Measurements from ENCODE around the gene ALG8.

ALG8 gene

GRCh38 chr11:78166855-78167469 is 27.5 kb upstream of the ALG8 start:
- no peak overlapping the region for H3K4me3 ChIP-seq (ENCODE audit: low read depth, low read length)
- no peak for TF ChIP-seq CTCF (IDR thresholded peaks at IDR 0.05; ENCODE audit: low read depth, low read length)

- no peak overlapping the region for H3K4me3 ChIP-seq (ENCODE audit: low read depth, low read length)
- no peak for TF ChIP-seq CTCF (IDR thresholded peaks at IDR 0.05; ENCODE audit: low read depth, low read length)
Measured at GRCh38 chr11:78164471-78164870, 25.0 kb upstream of the ALG8 start.

- TF ChIP-seq CTCF (IDR thresholded peaks at IDR 0.05; ENCODE audit: low read depth, low read length), result no peak
- no peak overlapping the region for H3K4me3 ChIP-seq (ENCODE audit: low read depth, low read length)
Measured at GRCh38 chr11:78163828-78164227, 24.4 kb upstream of the ALG8 start.

- H3K4me3 ChIP-seq (ENCODE audit: low read depth, low read length), result no peak overlapping the region
- no peak for TF ChIP-seq CTCF (IDR thresholded peaks at IDR 0.05; ENCODE audit: low read depth, low read length)
Measured at GRCh38 chr11:78161962-78162371, 22.5 kb upstream of the ALG8 start.

GRCh38 chr11:78161346-78161745 is 21.9 kb upstream of the ALG8 start:
- H3K4me3 ChIP-seq (ENCODE audit: low read depth, low read length), result no peak overlapping the region
- no peak for TF ChIP-seq CTCF (IDR thresholded peaks at IDR 0.05; ENCODE audit: low read depth, low read length)

GRCh38 chr11:78160557-78160956 is 21.1 kb upstream of the ALG8 start:
- TF ChIP-seq CTCF (IDR thresholded peaks at IDR 0.05; ENCODE audit: low read depth, low read length), result no peak
- H3K4me3 ChIP-seq (ENCODE audit: low read depth, low read length), result no peak overlapping the region

- no peak for TF ChIP-seq CTCF (IDR thresholded peaks at IDR 0.05; ENCODE audit: low read depth, low read length)
- no peak overlapping the region for H3K4me3 ChIP-seq (ENCODE audit: low read depth, low read length)
Measured at GRCh38 chr11:78158987-78159652, 19.7 kb upstream of the ALG8 start.

Data from WI38 (cell line).